ENCODE results near the gene CAPN15.
A peak's percentile ranks its signal among the peaks of the same experiment; 100 is the strongest.

The CAPN15 gene

DNA sequence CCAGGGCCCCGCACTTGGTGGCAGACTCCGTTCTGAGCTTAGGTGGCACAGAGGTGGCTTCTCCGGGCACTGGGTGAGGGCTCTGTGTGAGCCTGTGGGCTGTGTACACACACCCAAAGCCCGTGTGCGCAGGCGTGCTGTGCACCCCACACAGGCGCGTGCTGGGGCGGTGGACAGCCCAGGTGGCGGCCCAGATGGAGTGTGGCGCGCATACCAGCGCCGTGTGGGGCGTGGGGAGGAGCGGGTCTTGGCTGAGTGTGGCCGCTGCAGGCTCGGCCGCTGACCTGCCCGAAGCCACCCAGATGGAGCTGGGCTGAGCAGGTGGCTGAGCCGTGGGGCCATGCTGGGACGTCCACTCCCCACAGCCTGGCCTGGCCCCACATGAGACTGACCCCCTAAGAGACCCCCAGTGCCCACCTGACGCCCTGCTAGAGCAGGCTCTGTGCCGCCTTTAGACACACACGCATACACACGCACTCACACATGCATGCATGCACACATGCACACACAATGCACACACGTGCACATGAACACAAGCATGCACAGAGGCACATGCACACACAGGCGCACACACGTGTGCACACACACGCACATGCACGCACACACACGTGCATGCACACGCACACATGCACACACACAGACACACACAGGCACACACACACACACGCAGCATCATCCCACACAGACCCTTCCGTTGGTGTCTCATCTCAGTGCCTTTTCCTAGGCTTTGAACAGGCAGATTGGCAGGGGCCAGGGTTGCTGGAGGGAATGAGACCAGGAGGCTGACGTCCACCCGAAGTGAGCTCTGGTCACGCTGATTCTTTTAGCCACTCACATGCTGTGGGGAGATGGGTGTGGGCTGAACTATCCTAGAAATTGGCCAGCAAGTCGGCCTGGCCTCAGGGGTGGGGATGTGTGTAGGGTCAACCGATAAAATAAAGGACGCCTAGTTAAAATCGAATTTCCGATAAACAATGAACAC is 34.7 kb downstream of the CAPN15 start:
- DNase-seq (ENCODE audit: low spot score): no peak

DNA sequence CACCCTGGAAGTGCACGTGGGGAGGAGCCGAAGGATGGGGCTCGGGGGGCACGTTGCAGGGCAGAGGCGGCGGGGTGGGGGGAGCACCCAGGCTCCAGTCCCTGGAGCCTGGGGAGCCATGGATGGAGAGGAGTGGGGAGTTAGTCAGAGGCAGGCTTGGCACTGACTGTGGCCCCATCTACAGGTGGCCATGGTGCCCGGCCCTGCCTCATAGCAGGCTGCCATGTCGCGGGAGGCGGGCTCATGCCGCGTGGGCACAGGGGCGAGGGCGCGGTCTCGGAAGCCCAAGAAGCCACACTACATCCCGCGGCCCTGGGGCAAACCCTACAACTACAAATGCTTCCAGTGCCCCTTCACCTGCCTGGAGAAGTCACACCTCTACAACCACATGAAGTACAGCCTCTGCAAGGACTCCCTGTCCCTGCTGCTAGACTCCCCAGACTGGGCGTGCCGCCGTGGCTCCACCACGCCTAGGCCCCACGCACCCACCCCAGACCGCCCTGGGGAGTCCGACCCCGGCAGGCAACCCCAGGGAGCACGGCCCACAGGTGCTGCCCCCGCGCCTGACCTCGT is 35.6 kb downstream of the CAPN15 start:
- DNase-seq (ENCODE audit: low spot score): no peak

DNA sequence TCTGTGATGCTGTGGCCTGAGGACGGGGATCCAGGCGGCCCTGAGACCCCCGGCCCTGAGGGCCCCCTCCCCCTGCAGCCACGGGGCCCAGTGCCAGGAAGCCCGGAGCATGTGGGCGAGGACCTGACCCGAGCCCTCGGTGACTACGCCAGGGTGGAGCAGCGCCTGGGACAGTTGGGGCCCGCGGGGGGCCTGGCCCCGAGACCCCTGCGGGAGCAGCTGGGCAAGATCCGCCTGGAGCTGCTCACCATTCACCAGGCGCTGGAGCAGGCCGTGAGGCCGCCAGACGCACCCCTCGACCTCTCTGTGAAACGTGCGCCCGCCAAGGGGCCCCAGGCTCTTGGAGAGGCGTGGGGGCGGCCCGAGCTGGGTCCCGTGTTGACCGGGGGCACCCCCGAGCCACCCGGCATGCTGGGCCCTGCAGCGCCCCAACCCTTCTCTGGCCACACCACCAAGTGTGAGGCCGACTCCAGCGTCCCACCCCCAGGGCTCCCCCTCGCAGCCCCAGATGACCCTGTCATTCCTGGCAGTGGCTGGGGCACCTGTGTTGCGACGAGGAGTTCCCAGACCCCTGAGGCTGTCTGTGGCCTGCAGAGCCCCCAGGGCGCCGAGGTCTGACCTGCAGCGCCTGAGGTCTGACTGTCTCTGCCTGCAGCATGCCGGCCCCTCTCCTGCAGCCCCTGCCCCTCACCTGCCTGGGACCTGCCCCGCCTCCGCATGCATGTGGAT is 37.3 kb downstream of the CAPN15 start:
- DNase-seq (ENCODE audit: low spot score): no peak

DNA sequence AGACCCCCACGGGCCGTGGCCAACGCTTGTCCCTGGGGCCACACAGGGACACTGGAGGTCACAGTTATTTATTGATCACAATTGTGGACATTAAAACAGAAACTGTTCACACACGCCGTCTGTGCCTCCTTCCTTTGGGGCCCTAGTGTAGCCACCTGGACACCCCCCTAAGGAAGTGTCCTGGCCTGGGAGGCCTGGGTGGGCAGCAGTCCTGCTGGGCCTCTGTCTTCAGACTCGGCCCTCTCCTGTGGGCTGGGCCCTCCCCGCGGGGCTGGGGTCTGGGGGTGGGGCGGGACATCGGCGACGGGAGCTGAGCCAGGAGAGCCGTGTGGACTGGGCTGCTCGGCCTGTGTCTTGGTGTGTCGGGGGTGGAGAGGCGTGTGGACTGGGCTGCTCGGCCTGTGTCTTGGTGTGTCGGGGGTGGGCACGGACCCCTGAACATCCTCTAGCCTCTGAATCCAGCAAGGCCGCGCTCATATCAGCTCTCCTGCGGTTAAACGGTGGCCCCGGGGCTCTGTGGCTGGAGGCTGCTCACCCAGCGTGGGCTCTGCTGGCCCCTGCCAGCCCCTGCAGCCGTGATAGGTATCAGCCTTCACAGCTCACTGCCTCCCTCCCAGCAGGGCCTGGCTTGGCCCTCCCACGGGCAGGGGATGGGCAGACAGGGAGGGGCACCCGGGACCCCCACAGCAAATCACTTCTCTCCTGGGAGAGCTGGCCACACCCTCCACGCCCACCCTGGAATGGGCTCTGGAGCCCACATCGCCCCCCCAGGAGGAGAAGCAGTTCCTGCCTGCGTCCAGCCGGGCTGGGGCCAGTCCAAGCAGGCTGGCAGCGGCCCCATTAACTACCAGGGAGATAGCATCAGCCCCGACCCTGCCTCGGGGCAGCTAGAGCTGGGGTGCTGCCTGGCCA is 38.2 kb downstream of the CAPN15 start:
- DNase-seq (ENCODE audit: low spot score): no peak

DNA sequence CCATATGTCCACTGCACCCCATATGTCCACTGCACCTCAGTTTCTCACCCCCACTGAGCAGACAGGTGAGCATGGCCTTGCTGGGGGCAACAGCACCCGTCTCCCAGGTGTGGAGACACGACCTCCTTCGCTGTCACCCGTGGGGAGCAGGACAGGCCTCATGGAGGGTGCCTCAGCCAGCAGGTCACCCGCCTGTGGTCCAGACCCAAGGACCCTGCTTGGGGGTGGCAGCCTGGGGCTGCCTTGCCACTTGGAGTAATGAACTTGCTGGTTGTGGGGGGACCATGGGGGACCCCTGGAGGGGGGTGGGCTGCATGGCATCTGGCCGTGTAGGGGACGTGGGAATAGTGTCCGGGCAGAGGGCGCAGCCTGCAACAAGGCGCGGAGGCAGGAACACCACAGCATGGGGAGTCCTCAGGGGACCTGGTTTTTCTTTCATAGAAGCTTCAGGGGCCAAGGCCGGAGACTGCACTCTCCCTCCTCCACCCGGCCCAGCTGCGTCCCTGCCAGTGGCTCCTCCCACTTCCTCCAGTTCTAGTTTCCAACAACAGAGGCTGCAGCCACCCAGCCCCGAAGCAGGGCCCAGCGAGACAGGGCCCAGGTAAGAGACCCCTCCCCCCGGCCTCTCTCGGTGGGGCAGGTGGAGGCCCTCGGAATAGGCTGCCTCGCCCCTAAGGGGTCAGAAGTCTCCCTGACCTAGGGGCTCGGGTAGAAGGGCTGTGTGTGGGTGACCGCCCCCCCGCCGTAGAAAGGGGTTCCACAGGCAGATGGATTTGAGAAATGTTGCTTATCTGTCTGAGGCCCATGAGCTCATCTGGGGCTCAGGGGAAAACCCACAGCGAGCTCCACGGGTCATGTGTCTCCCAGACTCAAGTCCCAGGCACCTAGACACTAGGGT is 39.2 kb downstream of the CAPN15 start, which contains the start of gene NHLRC4:
TSS of gene NHLRC4 (plus strand) at position 531 of the 898 bp plus-strand sequence. CDS start 1,043 bp downstream, outside the sequence.
- DNase-seq (ENCODE audit: low spot score): peak; percentile 88

DNA sequence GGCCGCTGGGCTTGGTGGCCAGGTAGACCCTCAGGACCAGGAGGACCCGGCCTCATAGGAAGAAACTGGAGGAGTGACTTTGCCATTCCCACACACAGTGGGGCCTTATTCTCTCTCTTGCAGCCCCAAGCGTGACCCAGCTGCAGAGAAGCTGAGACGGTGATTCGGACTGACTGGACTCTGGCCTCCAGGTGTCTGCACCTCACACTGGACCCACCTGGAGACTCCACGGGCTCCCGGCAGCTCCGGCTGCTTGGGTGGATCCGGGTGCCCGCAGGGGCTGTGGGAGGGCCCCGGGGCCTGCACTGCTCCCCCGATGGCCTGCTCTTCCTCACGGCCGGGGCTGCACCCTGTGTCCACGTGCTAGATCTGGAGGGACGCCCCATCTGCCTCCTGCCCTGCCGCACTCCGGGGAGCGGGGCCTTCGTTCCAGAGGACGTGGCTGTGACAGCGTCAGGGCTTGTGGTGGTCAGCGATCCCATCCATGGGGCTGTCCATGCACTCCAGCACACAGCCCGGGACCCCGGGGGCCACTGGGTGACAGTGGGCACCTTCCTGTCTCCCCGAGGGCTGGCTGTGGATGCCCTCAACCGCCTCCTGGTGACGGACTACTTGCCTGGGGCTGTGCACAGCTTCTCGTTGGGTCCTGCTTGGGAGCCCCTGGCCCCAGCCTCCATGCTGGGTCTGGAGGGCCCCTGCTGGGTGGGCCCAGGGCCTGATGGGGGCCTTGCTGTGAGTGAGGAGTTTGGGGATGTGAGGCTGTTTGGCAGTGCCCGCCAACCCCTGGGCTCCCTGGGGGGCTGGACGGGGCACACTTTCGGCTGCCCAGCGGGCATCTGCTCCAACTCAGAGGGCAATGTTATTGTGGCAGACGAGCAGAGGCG is 40.1 kb downstream of the CAPN15 start:
- DNase-seq (ENCODE audit: low spot score): no peak

DNA sequence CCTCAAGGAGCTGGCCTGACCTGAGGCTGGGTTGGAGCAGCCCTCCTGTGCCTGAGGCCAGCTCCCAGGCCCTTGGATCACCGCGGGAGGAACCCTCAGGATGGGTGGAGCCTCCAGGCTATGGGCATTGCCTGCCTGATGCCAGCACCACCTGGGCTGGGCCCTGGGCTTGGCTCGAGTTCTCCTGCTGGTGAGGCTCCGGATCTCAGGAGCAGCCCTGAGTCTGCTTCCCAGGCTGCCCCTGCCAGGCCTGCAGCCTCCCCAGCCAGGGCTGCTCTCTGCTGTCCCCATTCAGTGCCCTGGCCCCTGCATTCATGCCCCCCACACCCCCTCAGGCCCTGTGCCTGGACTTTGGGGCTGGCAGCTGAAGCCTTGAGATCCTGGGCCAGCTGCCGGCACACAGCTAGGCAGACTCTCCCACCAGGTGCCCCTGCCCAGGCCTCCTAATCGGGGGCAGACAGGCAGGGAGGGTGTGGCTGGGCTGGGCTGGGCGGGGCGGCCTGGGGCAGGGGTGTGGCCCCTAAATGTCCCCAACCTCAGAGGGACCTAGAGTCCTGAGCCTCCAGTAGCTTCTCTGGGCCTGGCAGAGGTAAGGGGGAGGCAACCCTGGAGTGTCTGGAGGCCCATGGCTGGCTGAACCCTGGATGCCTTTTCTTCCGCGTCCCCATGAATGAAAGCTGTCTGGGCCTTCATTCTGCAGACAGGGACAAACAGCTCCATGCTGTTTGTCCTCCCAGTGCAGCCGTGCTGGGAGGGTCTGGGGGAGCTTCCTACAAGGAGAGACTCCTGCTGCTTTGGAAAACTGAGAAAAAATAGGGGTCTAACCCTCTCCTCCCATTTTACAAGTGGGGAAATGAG is 41.1 kb downstream of the CAPN15 start:
- DNase-seq (ENCODE audit: low spot score): no peak

DNA sequence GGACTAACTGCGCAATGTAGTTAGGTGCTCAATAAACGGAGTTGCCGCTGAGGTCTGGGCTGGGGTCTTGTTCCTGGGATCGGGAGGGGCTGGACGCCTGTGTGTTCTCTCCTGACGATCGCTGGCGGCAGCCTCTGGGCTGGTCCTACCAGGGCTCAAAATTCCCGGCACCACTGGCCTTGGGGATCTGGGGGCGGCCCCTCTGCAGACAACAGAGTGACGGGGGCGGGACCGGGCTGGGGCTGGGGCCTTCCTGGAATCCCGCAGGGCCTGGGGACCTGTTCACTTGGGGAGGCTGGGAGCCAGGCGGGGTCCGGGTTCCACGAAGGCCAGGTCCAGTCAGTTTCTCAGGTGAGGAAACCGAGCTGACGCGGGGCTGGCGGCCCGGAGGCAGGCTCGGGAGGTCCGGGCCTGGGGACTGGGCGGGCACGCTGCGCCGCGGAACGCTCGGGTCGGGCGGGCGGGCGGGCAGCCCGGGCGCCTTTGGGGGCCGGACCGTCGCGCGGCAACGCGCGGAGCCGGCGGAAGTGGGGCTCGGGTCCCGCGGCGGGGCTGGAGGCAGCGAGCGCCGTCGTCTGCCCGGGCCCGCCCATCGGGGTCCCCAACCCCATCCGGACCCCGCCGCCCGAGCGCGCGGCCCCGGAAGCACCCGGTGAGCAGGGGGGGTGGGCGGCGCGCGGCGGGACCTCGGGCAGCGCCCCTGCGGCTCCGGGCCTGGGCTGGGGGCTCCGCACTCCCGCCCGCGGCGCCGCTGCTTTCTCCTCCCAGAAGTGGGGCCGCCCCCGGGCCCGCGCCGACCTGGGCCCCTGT is 42.1 kb downstream of the CAPN15 start, which contains the start of gene PIGQ:
TSS of gene PIGQ (plus strand) at position 524 of the 810 bp plus-strand sequence. CDS start 4,107 bp downstream, outside the sequence.
- DNase-seq (ENCODE audit: low spot score): peak; percentile 68

DNA sequence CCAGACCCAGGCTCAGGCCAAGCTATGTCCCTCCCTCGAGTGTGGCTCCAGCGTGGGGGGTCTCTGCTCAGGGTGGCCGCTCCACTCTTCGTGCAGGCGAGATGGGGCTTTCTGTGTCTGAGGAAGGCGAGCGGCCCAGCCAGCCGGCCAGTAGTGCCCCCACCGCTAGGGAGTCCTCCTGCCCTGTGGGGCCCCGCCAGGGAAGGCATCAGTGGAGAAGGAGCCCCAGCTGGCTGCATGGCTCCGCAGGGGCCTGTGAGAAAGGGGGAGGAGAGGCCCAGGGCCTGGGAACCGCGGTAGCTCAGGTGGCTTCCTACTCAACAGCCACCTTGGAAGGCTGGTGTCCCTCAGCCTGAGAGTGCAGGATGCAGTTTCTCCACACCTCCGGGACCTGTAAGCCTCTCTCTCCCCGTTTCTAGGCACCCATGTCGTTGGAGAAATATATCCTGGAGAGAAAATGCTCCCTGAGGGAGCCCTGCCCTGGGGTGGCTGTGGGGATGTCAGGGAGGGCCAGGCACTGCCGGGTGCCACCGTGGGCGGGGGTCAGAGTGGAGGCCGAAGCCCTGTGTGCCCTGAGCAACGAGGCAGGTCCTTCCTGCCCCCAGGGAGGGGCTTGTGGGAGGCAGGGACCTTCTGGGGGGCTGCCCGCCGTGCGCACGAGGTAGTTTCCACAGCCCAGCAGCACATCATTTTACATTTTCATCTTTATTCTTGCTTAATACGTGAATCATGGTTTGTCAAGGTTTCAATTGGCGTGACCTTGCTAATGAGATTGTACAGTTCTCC is 45.5 kb downstream of the CAPN15 start:
- no peak for DNase-seq (ENCODE audit: low spot score)

DNA sequence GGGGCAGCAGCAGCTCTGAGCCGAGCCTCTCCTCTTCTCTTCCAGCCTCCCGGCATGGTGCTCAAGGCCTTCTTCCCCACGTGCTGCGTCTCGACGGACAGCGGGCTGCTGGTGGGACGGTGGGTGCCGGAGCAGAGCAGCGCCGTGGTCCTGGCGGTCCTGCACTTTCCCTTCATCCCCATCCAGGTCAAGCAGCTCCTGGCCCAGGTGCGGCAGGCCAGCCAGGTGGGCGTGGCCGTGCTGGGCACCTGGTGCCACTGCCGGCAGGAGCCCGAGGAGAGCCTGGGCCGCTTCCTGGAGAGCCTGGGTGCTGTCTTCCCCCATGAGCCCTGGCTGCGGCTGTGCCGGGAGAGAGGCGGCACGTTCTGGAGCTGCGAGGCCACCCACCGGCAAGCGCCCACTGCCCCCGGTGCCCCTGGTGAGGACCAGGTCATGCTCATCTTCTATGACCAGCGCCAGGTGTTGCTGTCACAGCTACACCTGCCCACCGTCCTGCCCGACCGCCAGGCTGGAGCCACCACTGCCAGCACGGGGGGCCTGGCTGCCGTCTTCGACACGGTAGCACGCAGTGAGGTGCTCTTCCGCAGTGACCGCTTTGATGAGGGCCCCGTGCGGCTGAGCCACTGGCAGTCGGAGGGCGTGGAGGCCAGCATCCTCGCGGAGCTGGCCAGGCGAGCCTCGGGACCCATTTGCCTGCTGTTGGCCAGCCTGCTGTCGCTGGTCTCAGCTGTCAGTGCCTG is 46.7 kb downstream of the CAPN15 start:
- no peak for DNase-seq (ENCODE audit: low spot score)

DNA sequence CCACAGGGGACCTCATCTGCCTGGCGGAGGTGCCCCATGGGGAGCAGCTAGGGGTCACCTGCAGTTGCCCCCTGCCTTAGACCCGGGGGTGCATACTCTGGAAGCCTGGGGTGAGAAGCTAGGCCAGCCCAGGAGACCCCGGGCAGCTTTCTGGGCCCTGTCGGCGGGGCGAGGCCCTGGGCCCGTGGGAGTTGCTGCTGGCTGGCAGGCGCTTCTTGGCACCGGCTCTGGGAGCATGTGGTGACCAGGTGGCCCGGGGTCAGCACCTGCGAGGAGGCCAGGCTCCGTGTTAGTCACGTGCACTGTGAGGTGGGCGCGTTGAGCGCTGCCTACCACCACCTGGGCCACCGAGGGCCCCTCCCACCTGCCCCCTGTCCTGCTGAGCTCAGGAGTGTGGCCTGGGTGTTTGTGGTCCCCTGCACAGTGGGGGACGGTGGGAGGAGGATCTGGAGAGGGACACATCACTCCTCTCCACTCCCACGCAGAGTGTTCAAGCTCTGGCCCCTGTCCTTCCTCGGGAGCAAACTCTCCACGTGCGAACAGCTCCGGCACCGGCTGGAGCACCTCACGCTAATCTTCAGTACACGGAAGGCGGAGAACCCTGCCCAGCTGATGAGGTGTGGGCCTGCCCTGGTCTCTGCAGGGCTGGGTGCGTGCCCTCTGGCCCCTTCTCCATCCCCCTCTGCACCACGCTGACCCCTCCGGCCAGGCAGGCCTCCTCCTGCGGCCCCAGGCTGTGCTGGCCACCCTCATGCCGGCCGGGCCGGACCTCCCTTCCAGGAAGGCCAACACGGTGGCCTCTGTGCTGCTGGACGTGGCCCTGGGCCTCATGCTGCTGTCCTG is 48.1 kb downstream of the CAPN15 start:
- DNase-seq (ENCODE audit: low spot score): no peak

DNA sequence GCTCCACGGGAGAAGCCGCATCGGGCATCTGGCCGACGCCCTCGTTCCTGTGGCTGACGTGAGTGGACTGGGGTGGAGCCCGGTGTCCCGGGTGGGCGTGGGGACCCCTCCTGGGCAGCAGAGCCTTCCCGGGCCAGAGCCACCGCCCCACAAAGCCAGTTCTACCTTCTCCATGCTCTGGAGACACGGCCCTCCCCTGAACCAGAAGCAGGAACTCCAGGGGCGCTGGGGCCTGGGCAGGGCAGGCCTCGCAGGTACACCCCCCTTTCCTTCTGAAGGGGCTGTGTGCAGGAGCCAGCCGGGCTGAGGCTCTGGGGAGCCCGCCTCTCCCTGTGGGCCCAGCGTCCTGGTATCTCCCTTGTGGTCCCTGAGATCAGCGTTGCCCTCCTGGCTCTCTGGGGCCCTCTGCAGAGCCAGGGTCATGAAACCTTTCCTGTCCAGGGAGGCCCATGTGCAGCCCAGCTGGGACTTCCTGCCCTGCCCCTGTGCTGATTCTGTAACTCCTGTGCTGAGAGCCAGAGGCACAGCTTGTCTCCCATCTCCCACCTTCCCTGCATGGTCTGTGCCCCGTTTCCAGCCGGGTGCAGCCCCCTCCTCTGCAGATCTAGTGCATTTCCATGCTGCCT is 48.8 kb downstream of the CAPN15 start:
- DNase-seq (ENCODE audit: low spot score): no peak

DNA sequence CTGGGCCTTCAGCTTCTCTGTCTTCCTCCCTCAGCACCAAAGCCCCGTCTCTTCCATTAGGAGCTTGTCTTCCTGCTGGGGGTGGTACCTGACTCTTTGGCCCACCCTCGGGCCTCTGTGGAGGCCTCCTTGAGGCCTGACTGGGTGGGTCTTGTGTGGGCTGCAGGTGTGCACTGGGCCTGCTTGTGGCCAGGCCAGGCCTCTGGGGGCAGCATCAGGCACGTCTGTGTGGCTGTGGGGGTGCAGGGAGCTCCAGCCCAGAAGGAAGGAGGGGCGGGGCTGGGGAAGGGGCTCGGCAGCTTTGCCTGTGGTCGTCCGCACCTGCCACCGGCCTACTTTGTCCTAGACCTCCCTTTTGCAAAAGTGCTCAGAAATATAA is 49.3 kb downstream of the CAPN15 start:
- DNase-seq (ENCODE audit: low spot score): peak; percentile 46

DNA sequence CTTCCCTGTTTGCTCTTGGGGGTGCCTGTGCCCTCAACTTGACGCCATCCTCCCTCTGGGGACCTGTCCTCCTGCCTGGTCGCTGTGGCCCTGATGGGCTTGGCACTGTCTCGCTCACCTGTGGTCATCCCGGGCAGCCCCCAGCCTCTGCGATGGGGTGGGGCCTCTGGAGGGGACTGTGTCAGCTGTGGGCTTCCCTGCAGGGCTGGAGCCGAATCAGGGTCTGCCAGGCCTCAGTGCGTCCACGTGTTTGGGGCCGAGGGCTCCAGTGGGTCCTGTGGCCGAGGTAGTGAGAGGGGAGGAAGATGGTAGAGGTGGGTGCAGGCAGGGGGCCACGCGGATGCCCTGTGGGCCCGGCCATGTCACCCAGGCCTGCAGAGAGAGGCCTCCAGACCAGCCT is 50.3 kb downstream of the CAPN15 start:
- no peak for DNase-seq (ENCODE audit: low spot score)

Data from NAMALWA (cell line).